ENCODE measurements around the gene NEK7. TPM values are rescaled to one million over a fixed set of nuclear protein-coding genes. Genes with fewer than 3 reads are reported as not detected.
A peak's percentile ranks its signal among the peaks of the same experiment; 100 is the strongest.

The NEK7 gene
- total RNA-seq, 1 experiment from 2014 or later, result 83.1 TPM

GRCh38 chr1:198255784-198256183 is 99.0 kb downstream of the NEK7 start:
- DNase-seq (ENCODE audit: low read depth), result no peak

GRCh38 chr1:198258491-198258890 is 101.7 kb downstream of the NEK7 start:
- DNase-seq (ENCODE audit: low read depth), result peak; percentile 69

- no peak for DNase-seq (ENCODE audit: low read depth)
Observed at GRCh38 chr1:198259333-198260074, 102.7 kb downstream of the NEK7 start.

GRCh38 chr1:198261886-198262285 is 105.1 kb downstream of the NEK7 start:
- DNase-seq (ENCODE audit: low read depth), result no peak

- no peak for DNase-seq (ENCODE audit: low read depth)
Observed at GRCh38 chr1:198263186-198263585, 106.4 kb downstream of the NEK7 start.

GRCh38 chr1:198264282-198264681 is 107.5 kb downstream of the NEK7 start:
- DNase-seq (ENCODE audit: low read depth), result no peak

GRCh38 chr1:198265073-198265661 is 108.4 kb downstream of the NEK7 start:
- peak; percentile 20 for DNase-seq (ENCODE audit: low read depth)

- no peak for DNase-seq (ENCODE audit: low read depth)
Observed at GRCh38 chr1:198267056-198267455, 110.3 kb downstream of the NEK7 start.

GRCh38 chr1:198267921-198268320 is 111.1 kb downstream of the NEK7 start:
- DNase-seq (ENCODE audit: low read depth), result peak; percentile 47

GRCh38 chr1:198268784-198269645 is 112.2 kb downstream of the NEK7 start:
- DNase-seq (ENCODE audit: low read depth), result no peak

- DNase-seq (ENCODE audit: low read depth), result no peak
Observed at GRCh38 chr1:198269646-198269940, 112.8 kb downstream of the NEK7 start.

- DNase-seq (ENCODE audit: low read depth), result no peak
Observed at GRCh38 chr1:198270273-198270828, 113.6 kb downstream of the NEK7 start.

GRCh38 chr1:198271467-198271866 is 114.7 kb downstream of the NEK7 start:
- DNase-seq (ENCODE audit: low read depth), result no peak

GRCh38 chr1:198272492-198272891 is 115.7 kb downstream of the NEK7 start:
- DNase-seq (ENCODE audit: low read depth), result no peak

GRCh38 chr1:198273748-198274295 is 117.0 kb downstream of the NEK7 start:
- DNase-seq (ENCODE audit: low read depth), result no peak

- no peak for DNase-seq (ENCODE audit: low read depth)
Observed at GRCh38 chr1:198275597-198275996, 118.8 kb downstream of the NEK7 start.

GRCh38 chr1:198276241-198276640 is 119.4 kb downstream of the NEK7 start:
- DNase-seq (ENCODE audit: low read depth), result no peak

- DNase-seq (ENCODE audit: low read depth), result no peak
Observed at GRCh38 chr1:198278943-198279342, 122.1 kb downstream of the NEK7 start.

GRCh38 chr1:198280080-198280479 is 123.3 kb downstream of the NEK7 start:
- DNase-seq (ENCODE audit: low read depth), result no peak

- no peak for DNase-seq (ENCODE audit: low read depth)
Observed at GRCh38 chr1:198281911-198282310, 125.1 kb downstream of the NEK7 start.

GRCh38 chr1:198283222-198283621 is 126.4 kb downstream of the NEK7 start:
- no peak for DNase-seq (ENCODE audit: low read depth)

GRCh38 chr1:198287916-198288315 is 131.1 kb downstream of the NEK7 start:
- no peak for DNase-seq (ENCODE audit: low read depth)
